AG04449 (cell line): Measurements from ENCODE around the gene PLEKHA3.

Source experiments
- CTCF ChIA-PET: fragments of 350-600 bp; formaldehyde crosslinking; extraction: SDS; loops from one replicate; lab custom pipeline; 2021; ENCODE audit warnings: antibody characterized with exemption; lab: Yijun Ruan, JAX
- POLR2A ChIA-PET: fragments of 400-600, 350-600 bp; formaldehyde crosslinking; extraction: SDS; loops from one replicate; lab custom pipeline; 2020; ENCODE audit warnings: antibody characterized with exemption, inconsistent platforms; lab: Yijun Ruan, JAX
- DNase-seq: peaks from one replicate; pipeline ENCODE4 v3.0.0-alpha.2; 2010; ENCODE audit warnings: low read depth, low spot score
- H3K4me3 ChIP-seq: 2 replicates; pipeline ENCODE4 v1.5.1; 2011; ENCODE audit warnings: low read depth, mild to moderate bottlenecking, control low read depth, low read length
- TF ChIP-seq, protein P1 (sequence below): IDR thresholded peaks from one replicate; pipeline ENCODE4 v1.5.1; 2011; ENCODE audit warnings: mild to moderate bottlenecking, moderate library complexity, low read length, control low read depth, inconsistent platforms; ENCODE audit not compliant: insufficient read depth; ENCODE audit errors: missing control alignments

PLEKHA3 gene

DNA sequence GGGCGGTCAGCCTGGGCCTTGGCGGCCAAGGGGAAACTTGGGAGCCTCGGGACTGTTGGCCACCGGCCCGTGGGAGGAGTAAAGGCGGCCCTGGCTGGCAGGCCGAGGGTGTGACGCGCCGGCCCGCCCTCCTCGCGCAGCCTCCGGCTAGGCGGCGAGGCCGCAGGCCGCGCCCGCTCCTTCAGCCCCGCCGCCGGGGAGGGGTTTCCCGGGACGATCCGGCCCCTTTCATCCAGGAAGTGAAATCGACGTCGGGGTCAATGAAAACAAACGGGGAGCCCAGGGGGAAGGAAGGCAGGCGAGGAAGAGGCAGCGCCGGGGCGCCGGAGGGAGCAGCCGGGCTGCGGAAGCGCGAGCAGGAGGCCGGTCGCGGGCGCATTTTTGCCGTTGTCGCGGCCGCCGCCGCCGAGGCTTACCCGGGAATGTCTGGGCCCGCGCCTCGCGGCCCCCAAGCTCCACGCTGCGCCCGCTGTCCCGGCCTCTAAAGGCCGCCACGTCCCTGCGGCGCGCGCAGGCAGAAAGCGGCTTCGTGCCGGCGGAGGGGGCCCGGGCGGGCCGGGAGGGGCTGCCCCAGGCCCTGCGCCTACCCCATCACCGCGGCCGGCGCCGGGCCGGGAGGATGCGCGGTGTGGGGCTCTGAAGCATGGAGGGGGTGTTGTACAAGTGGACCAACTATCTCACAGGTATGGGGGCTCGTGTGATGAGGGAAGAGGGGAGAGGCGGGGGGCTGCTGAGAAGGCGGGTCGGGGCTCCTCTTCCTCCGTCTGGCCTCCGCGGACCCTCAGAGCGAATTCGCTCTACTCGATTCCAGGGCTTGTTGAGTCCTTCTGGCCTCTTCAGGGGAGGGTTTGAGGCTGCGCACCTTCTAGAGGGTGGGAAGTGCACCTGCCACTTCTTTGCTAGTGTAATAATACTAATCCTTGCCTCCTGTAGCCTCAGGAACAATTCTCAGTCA is at the start of gene PLEKHA3:
Gene PLEKHA3, plus strand, starts transcription at position 231 of the 955 bp plus-strand sequence. Its CDS starts 413 bp downstream, at position 644.
- ChIA-PET POLR2A (interaction anchor here (0.6 to 2.1 kb wide), 2 partner anchors 25 to 29 kb away, joined by 3 to 9 read pairs; partner anchors contain the start of genes PJVK and PRKRA), CTCF (interaction anchor here (1.3 to 1.5 kb wide), 3 partner anchors 29 to 38 kb away, joined by 3 to 5 read pairs (median 5); partner anchors contain the start of genes PJVK and PRKRA)
- peak within 1 kb of the TSS; percentile 81 for H3K4me3 ChIP-seq
- peak; percentile 71 for DNase-seq
- TF ChIP-seq, protein P1, sequence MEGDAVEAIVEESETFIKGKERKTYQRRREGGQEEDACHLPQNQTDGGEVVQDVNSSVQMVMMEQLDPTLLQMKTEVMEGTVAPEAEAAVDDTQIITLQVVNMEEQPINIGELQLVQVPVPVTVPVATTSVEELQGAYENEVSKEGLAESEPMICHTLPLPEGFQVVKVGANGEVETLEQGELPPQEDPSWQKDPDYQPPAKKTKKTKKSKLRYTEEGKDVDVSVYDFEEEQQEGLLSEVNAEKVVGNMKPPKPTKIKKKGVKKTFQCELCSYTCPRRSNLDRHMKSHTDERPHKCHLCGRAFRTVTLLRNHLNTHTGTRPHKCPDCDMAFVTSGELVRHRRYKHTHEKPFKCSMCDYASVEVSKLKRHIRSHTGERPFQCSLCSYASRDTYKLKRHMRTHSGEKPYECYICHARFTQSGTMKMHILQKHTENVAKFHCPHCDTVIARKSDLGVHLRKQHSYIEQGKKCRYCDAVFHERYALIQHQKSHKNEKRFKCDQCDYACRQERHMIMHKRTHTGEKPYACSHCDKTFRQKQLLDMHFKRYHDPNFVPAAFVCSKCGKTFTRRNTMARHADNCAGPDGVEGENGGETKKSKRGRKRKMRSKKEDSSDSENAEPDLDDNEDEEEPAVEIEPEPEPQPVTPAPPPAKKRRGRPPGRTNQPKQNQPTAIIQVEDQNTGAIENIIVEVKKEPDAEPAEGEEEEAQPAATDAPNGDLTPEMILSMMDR: no peak

DNA sequence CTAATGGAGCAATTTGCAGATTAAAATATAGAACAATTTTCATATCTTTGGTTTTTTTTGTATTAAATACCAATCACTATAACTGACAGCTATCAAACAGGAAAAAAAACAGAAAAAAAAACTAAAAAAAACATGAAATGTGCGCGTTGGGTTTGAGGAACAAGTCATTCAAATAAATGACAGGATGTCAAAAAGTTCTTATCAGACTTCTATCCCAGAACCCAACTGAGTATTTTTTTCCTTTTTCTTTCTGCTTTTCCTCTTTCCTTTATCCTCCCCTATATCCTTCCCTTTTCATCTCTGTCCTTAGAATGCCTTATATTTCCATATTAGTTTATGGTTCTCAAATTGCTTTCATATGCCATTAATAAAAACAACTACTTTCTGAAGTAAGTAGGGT is 43.6 kb upstream of the PLEKHA3 start:
- TF ChIP-seq, protein P1: no peak
- ChIA-PET CTCF (interaction anchor here (2.3 to 2.5 kb wide), 2 partner anchors 17 to 22 kb away, joined by 7 to 9 read pairs; no protein-coding TSS in a partner anchor), POLR2A (no interaction called here)
- H3K4me3 ChIP-seq: no peak overlapping the region
- no peak for DNase-seq

DNA sequence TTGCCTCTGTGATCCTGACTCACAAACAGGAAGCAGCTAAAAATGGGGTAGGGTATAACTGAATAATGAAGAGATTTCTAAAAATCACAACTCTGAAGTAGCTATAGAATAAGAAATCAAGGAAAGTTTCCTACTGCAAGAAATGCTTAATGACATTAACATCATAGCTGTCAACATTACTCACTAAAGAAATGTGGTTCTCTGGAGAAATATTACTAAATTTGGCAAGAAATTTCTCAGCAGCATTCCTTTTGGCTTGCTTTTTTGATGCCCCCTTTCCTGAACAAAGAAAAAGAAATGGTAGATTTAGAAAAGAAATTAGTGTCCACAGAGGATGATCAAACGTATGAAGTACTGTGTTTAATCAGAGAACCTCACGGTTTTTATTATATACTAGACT is 38.8 kb upstream of the PLEKHA3 start:
- CTCF ChIA-PET: interaction anchor here (0.9 to 1.3 kb wide), 3 partner anchors 27 to 329 kb away, joined by 3 to 4 read pairs (median 3); partner anchors contain the start of gene RBM45
- TF ChIP-seq, protein P1: no peak
- no peak for DNase-seq
- POLR2A ChIA-PET: interaction anchor here (1.5 kb wide), 1 partner anchor 9 kb away, joined by 3 read pairs; the partner anchor contains the start of genes PJVK and PRKRA
- no peak overlapping the region for H3K4me3 ChIP-seq

DNA sequence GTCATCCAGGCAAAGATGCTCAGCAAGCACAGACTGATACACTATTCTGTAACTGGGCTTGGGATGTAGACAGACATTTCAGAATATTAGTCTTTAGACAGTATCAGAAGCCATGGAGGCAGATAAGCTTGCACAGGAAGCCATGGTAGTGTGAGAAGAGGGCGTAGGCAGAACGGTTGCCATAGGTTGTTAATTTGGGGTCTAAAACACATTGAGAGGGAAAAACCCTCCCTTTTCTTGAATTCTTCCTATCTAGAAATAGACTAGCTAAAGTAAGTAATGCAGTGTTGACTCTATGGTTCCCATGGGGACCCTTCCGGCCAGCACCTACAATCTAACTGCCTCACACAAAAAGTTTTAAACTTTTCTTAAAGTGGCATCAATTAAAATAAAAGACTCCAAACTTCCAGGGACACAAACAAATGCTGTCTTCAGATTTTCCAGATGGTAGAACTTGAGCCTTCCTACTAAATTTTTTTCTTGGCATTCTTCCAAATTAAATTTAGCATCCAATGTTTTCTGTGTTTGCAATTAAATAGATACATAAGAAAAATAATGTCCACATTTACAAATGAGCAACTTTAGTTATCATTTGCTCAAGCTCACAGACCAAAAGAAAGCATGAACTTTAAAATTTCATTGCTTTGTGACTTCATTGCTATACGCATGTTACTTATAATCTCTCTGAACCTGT is 31.1 kb upstream of the PLEKHA3 start:
- POLR2A ChIA-PET: interaction anchor here (0.6 kb wide), 1 partner anchor 19 kb away, joined by 5 read pairs; no protein-coding TSS in a partner anchor
- CTCF ChIA-PET: interaction anchor here (1.1 to 1.4 kb wide), 3 partner anchors 30 to 31 kb away, joined by 3 to 5 read pairs (median 3); partner anchors contain the start of gene PLEKHA3

DNA sequence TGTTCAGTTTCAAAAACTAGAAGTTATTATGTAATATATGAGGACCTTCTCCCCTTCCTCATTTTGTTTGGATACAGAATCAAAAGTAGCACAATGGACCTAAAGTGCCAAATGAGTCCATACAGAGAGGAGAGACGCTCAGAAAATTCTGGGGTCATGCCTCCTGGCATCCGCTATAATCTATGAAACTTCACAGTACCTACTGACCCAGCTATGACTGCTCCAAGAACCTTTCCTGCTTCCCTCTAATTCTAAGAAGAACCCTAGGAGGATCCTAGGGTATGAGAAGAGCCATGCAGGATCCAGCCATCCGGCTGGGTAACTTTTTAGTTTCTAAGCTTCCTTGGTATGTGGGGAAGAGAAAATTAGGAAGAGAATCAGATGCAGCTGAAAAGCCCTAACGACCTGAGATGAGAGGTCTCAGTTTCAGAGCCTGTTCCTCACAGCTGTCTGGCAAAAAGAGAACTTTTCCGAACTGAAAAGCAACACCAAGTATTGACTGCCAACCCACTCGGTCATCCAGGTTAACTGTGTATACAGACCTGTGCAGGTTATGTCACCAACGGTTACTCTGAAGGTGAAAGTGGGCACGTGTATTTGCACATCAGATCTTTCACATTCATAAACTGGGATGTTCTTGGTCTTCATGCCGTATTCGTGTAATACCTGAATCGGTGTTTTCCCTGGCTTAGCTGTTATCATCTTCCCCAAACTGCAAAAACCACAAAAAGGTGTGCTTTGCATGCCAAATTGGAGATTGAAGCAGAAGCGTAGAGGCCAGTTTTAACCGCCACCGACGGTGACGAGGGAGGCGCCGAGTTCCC is 30.3 kb upstream of the PLEKHA3 start:
- ChIA-PET POLR2A (interaction anchor here (0.6 kb wide), 1 partner anchor 19 kb away, joined by 5 read pairs; no protein-coding TSS in a partner anchor), CTCF (interaction anchor here (1.1 to 1.5 kb wide), 3 partner anchors 30 to 35 kb away, joined by 3 to 5 read pairs (median 5); partner anchors contain the start of gene PLEKHA3)
- H3K4me3 ChIP-seq: peak overlapping the region; percentile 94
- TF ChIP-seq, protein P1: no peak
- no peak for DNase-seq

More for the DNA sequence above, 31.1 kb upstream of the PLEKHA3 start:
- TF ChIP-seq, protein P1: no peak
- peak overlapping the region; percentile 94 for H3K4me3 ChIP-seq
- DNase-seq: no peak
